Measurements from ENCODE around the gene RASA2. TPM values are rescaled to one million over a fixed set of nuclear protein-coding genes. Genes with fewer than 3 reads are reported as not detected.
A peak's percentile ranks its signal among the peaks of the same experiment; 100 is the strongest.

The RASA2 gene
- total RNA-seq, 6 donors from 2014 or later: 11.7 to 41.5 (median 21.3) TPM

- H3K4me3 ChIP-seq: peak overlapping the region in 3 of 4 donors; percentile 38 to 68 (median 58)
- no peak overlapping the region for H3K27ac ChIP-seq
- H3K4me1 ChIP-seq: peaks cover 5 to 12% (median 9%) of the 10 kb centered on the region in 4 donors
- H3K27me3 ChIP-seq: no peaks in the 10 kb centered on the region
- no peak for TF ChIP-seq POLR2AphosphoS5 (IDR thresholded peaks at IDR 0.05)
- TF ChIP-seq CTCF (IDR thresholded peaks at IDR 0.05): no peak
- TF ChIP-seq POLR2A (IDR thresholded peaks at IDR 0.05): no peak
- no peak for TF ChIP-seq EP300 (IDR thresholded peaks at IDR 0.05)
- peak in 1 of 2 donors; percentile 7 for ATAC-seq (ENCODE audit: low FRiP score in 2 of 2)
- H3K9me3 ChIP-seq: no peaks in the 10 kb centered on the region
- no peaks in the 10 kb centered on the region for H3K36me3 ChIP-seq
- no peak for DNase-seq
- WGBS, 2 donors: 54 to 57% methylated on average over 9 of the region's 9 CpGs
Observed at GRCh38 chr3:141660614-141660947, 173.8 kb downstream of the RASA2 start.

- no peak for DNase-seq
- TF ChIP-seq EP300 (IDR thresholded peaks at IDR 0.05): no peak
- no peak for TF ChIP-seq CTCF (IDR thresholded peaks at IDR 0.05)
- no peak for ATAC-seq (ENCODE audit: low FRiP score in 2 of 2)
- Histone ChIP-seq H3K36me3 (no peaks in the 10 kb centered on the region), H3K27ac (no peak overlapping the region), H3K4me3 (no peak overlapping the region), H3K9me3 (no peaks in the 10 kb centered on the region), H3K27me3 (no peaks in the 10 kb centered on the region), H3K4me1 (peaks cover 5 to 12% (median 9%) of the 10 kb centered on the region in 4 donors)
- WGBS, 2 donors: 80 to 90% methylated on average over 10 to 11 of the region's 11 CpGs
Observed at GRCh38 chr3:141661229-141662196, 174.7 kb downstream of the RASA2 start.

GRCh38 chr3:141663993-141664392, 177.2 kb downstream of the RASA2 start:
- Histone ChIP-seq H3K27me3 (no peaks in the 10 kb centered on the region), H3K4me3 (no peak overlapping the region), H3K4me1 (peaks cover 5 to 12% (median 9%) of the 10 kb centered on the region in 4 donors), H3K9me3 (peaks cover 0 to 5% (median under 1%) of the 10 kb centered on the region in 4 donors), H3K27ac (peak overlapping the region in 1 of 4 donors; percentile 14), H3K36me3 (no peaks in the 10 kb centered on the region)
- ATAC-seq (ENCODE audit: low FRiP score in 2 of 2) (peak; percentile 14 to 80), DNase-seq (peak; percentile 29 to 56)
- TF ChIP-seq CTCF (IDR thresholded peaks at IDR 0.05) (no peak), POLR2AphosphoS5 (IDR thresholded peaks at IDR 0.05) (no peak), POLR2A (IDR thresholded peaks at IDR 0.05) (no peak), EP300 (IDR thresholded peaks at IDR 0.05) (no peak)
- 49 to 62% methylated on average over 8 of the region's 8 CpGs for WGBS, 2 donors

Other genes with a start within 250 kb of the RASA2 start
- gene ZBTB38, start 118.5 kb upstream of the RASA2 start, total RNA-seq: 100 to 1,000 TPM in 2 of 6 donors, 10 to 100 TPM in 4; 80.2 to 146 (median 91.8) TPM

All from upper lobe of left lung (tissue), 6 donors.